BE2C (cell line): ENCODE data around the gene YBX1. TPM values are rescaled to one million over a fixed set of nuclear protein-coding genes. Genes with fewer than 3 reads are reported as not detected.

ENCODE experiments used
- DNase-seq: peaks from one replicate; pipeline ENCODE4 v3.0.0-alpha.2; 2020
- H3K27me3 ChIP-seq: fragments of 250-450 bp; sonication (Bioruptor Pico); 2 replicates; pipeline ENCODE4 v1.5.1; 2020; ENCODE audit warnings: mild to moderate bottlenecking
- H3K36me3 ChIP-seq: fragments of 250-450 bp; sonication (Bioruptor Pico); 2 replicates; pipeline ENCODE4 v1.5.1; 2020; ENCODE audit warnings: mild to moderate bottlenecking
- H3K4me1 ChIP-seq: fragments of 250-450 bp; sonication (Bioruptor Pico); 2 replicates; pipeline ENCODE4 v1.5.1; 2020
- H3K4me3 ChIP-seq: 2 replicates; pipeline ENCODE4 v1.5.1; 2011; ENCODE audit warnings: low read depth, low read length
- H3K9me3 ChIP-seq: fragments of 250-450 bp; sonication (Bioruptor Pico); 2 replicates; pipeline ENCODE4 v1.5.1; 2020
- polyA plus RNA-seq: library from polyadenylated mRNA; unstranded; fragments of >200 nt; gene quantifications from one replicate; pipeline ENCODE4 v1.2.1, GENCODE V29; 2012; ENCODE audit warnings: low read depth, missing spikeins; ENCODE audit not compliant: insufficient read length, insufficient read depth
- TF ChIP-seq, protein P1 (sequence below): IDR thresholded peaks from 2 replicates; pipeline ENCODE4 v1.5.1; 2012; ENCODE audit warnings: mild to moderate bottlenecking, low read depth, low read length

The YBX1 gene
- polyA plus RNA-seq, result 719 TPM

DNA sequence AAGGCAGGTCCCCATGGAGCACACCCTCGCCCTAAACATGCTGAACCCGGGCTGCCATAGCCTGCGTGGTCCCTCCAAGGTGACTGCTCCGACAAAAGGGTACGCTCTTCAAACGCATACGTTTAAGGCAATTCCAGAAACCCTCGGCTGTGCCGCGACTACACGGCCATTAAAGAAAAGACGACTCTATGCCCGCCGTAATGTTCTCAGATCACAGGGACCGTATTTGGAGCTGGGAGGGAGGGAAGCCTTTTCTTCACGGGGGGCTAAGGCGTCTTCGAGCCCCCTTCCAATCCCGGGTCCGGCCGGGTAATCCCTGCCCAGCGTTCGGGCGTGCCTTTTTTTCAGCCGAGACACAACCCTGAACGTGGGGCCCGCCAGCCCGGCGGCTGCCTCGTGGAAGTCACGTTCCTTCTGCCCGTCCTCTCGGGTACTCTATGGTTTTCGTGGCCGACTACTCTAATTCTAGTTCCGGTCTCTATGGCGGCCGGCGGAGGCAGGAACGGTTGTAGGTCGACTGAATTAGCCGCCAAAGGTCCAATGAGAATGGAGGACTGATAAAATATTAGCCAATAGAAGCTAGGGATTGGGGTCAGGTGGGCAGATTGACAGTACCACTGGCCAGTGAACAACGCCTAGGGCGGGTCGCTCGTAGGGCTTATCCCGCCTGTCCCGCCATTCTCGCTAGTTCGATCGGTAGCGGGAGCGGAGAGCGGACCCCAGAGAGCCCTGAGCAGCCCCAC, at the start of gene YBX1:
TSS of gene YBX1 (plus strand) at position 678 of the 743 bp plus-strand sequence. CDS start 148 bp downstream, outside the sequence.
- H3K9me3 ChIP-seq, result no peaks in the 10 kb centered on the region
- H3K36me3 ChIP-seq, result peaks cover 24% of the 10 kb centered on the region
- DNase-seq, result peak; percentile 89
- no peaks in the 10 kb centered on the region for H3K27me3 ChIP-seq
- H3K4me1 ChIP-seq, result no peaks in the 10 kb centered on the region
- TF ChIP-seq, protein P1, sequence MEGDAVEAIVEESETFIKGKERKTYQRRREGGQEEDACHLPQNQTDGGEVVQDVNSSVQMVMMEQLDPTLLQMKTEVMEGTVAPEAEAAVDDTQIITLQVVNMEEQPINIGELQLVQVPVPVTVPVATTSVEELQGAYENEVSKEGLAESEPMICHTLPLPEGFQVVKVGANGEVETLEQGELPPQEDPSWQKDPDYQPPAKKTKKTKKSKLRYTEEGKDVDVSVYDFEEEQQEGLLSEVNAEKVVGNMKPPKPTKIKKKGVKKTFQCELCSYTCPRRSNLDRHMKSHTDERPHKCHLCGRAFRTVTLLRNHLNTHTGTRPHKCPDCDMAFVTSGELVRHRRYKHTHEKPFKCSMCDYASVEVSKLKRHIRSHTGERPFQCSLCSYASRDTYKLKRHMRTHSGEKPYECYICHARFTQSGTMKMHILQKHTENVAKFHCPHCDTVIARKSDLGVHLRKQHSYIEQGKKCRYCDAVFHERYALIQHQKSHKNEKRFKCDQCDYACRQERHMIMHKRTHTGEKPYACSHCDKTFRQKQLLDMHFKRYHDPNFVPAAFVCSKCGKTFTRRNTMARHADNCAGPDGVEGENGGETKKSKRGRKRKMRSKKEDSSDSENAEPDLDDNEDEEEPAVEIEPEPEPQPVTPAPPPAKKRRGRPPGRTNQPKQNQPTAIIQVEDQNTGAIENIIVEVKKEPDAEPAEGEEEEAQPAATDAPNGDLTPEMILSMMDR, result no peak
- peak within 1 kb of the TSS; percentile 88 for H3K4me3 ChIP-seq

DNA sequence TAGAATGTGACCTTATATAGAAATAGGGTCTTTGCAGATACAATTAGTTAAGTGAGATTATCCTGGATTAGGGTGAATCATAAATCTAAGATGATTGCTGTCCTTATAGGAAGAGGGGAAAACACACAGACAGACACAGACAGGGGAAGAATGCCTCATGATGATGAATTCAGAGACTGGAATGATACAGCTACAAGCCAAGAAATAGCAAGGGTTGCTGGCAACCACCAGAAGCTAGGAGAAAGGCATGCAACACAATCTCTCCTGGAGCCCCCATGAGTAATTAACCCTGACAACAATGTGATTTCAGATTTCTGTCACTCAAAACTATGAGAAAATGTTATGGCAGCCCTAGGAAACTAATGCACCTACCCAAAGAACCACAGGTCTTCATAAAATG, 43.1 kb upstream of the YBX1 start:
- no peaks in the 10 kb centered on the region for H3K36me3 ChIP-seq
- no peak for DNase-seq
- TF ChIP-seq, protein P1, result no peak
- H3K4me3 ChIP-seq, result no peak overlapping the region
- H3K27me3 ChIP-seq, result no peaks in the 10 kb centered on the region
- no peaks in the 10 kb centered on the region for H3K4me1 ChIP-seq
- H3K9me3 ChIP-seq, result no peaks in the 10 kb centered on the region

DNA sequence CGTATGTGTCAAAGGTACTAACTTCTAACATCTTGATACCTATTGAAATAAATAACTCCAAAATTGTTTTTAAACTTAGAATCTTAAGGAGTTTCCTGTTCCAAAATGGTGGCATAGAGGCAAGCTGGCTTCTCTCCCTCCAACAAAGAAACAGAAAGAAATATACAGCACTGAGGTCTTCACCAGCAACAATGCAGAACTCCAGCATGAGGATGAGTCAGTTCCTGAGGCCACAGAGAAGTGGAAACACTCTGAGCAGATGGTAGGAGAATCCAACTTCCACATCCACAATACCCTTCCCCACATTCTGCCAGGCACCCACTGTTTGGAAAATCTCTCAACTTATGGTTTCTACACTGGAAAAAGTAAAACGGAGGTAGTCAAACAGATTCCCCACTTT, 36.2 kb upstream of the YBX1 start:
- TF ChIP-seq, protein P1, result no peak
- H3K36me3 ChIP-seq, result no peaks in the 10 kb centered on the region
- H3K27me3 ChIP-seq, result no peaks in the 10 kb centered on the region; the same call in 1 of the 2 replicates
- DNase-seq, result no peak
- no peaks in the 10 kb centered on the region for H3K4me1 ChIP-seq
- no peaks in the 10 kb centered on the region for H3K9me3 ChIP-seq
- no peak overlapping the region for H3K4me3 ChIP-seq

DNA sequence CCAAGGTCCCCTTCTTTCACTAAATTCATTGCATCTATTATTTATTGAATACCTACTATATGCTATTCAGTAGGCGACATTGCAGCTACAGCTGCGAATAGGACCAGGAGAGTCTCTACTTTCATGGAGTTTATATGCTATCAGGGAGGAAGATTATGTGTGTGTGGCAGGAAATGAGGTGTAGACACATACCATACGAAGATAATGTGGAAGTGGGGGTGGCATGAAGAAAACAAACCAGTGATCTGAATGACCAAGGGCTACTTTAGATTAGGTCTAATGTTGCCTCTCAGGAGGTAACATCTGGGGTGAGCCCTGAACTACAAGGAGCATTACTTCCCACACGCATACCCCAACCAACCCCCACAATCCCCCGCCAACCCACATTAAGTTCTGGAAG, 25.0 kb upstream of the YBX1 start:
- Histone ChIP-seq H3K4me3 (no peak overlapping the region), H3K27me3 (no peaks in the 10 kb centered on the region), H3K9me3 (no peaks in the 10 kb centered on the region), H3K4me1 (no peaks in the 10 kb centered on the region), H3K36me3 (peaks cover 6% of the 10 kb centered on the region; the same call in 1 of the 2 replicates)
- DNase-seq, result no peak
- TF ChIP-seq, protein P1, result no peak

DNA sequence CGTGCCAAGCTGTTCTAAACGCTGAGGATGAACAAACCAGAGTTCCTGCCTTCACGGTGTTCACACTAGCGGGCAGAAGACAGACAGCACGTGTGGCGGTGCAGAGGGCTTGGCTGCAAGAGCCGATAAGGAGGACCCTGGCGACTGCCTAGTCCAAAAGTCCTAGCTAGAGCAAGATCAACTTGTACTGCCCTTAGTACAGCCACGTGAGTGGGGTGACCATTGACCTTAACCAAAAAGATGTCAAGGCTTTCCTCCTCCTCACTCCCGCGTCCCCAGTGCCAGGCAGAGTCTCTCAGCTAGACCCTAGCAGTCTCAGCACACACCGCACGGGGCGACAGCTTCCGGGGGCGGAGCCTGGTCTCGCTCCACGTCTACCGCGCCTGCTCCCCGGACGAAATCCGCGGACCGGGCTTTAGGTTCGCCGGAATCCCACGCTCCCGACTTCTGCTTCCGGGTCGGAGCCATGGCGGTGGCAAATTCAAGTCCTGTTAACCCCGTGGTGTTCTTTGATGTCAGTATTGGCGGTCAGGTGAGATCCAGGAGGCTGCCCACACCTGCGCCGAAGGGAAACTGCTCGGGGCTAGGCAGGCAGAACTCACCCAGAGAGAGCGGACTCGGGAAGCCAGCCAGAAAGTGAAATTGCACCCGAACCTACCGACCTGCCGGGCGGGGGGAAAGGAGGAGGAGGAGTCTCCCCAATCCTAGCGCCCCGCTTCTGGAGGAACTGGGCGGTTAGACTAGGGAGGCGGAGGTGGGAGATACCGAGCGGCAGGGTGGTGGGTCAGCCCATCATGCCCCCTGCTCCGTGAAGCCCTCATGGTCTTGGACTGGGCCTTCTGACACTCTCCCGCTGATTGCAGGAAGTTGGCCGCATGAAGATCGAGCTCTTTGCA, 24.0 kb upstream of the YBX1 start, which contains the start of gene PPIH:
TSS of gene PPIH (plus strand) at position 443 of the 896 bp plus-strand sequence. CDS start at position 467, 24 bp downstream.
- no peaks in the 10 kb centered on the region for H3K9me3 ChIP-seq
- H3K27me3 ChIP-seq, result no peaks in the 10 kb centered on the region
- peak within 1 kb of the TSS; percentile 87 for H3K4me3 ChIP-seq
- DNase-seq, result peak; percentile 89
- H3K4me1 ChIP-seq, result no peaks in the 10 kb centered on the region
- TF ChIP-seq, protein P1, result no peak
- peaks cover 6% of the 10 kb centered on the region; the same call in 1 of the 2 replicates for H3K36me3 ChIP-seq
